GM10266 (cell line): ENCODE data around the gene PARPBP.
A peak's percentile ranks its signal among the peaks of the same experiment; 100 is the strongest.
"Not testable (repeated sequence)": the region's sequence is repeated elsewhere in the genome, so short reads cannot be mapped to it uniquely, and the experiment has no call there.

Experiments used
- DNase-seq: peaks from one replicate; pipeline ENCODE4 v3.0.0; 2012; ENCODE audit errors: extremely low spot score
- CTCF ChIP-seq: IDR thresholded peaks from 2 replicates; pipeline ENCODE4 v1.5.1; 2012; ENCODE audit warnings: mild to moderate bottlenecking, low read depth; ENCODE audit not compliant: control insufficient read depth, insufficient read depth; ENCODE audit errors: missing control alignments

The PARPBP gene

GRCh38 chr12:102144221-102144620, 24.2 kb downstream of the PARPBP start:
- no peak for DNase-seq
- TF ChIP-seq CTCF = no peak

- DNase-seq = not testable (repeated sequence)
These were observed 27.1 kb downstream of the PARPBP start for GRCh38 chr12:102147062-102147587.

- DNase-seq = not testable (repeated sequence)
These were observed 35.2 kb downstream of the PARPBP start for GRCh38 chr12:102155206-102155605.

DNA sequence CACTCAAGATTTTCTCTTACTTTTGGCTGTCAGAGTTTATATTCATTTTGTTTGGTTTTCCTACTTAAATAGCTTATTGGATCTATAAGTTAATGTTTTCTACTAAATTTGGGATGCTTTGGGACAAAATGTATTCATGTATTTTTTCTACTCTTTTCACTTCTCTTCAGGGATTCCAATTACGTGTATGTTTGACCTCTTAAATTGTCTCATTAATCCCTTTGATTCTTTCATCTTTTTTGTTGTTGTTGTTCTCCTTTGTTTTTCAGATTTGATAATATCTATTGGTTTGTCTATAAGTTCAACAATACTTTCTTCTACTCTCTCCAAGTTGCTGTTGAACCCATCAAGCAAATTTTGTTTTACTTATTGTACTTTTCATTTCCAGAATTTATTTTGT, 43.4 kb downstream of the PARPBP start:
- DNase-seq = no peak
- TF ChIP-seq CTCF = no peak

- TF ChIP-seq CTCF = no peak
- peak; percentile 20 for DNase-seq
These were observed 48.0 kb downstream of the PARPBP start for GRCh38 chr12:102167821-102168604.

DNA sequence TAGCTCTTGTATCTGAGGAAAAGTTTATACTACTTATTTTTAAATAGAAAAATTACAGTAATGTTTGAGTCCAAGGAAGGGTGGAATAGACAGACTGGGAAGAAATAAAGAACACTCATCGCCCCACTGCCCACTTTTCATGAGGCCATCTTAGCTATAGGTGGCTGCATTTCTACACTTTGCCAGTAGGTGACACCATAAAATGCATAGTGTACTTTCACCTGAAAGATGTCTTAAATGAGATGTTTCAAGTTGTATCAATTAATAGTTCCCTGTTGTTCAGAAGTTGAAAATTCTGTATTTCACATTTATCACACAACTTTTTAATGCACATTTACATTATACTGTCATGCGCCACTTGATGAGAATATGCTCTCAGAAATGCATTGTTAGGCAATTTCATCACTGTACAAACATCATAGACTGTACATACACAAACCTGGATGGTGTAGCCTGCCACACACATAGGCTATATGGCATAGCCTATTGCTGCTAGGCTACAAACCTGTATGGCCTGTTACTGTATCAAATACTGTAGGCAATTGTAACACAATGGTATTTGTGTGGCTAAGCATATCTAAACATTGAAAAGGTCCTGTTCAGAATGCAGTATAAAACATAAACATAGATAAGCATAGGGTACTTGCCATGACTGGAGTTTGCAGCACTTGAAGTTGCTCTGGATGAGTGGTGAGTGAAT, 50.1 kb downstream of the PARPBP start:
- peak; percentile 77 for TF ChIP-seq CTCF
- peak; percentile 15 for DNase-seq

DNA sequence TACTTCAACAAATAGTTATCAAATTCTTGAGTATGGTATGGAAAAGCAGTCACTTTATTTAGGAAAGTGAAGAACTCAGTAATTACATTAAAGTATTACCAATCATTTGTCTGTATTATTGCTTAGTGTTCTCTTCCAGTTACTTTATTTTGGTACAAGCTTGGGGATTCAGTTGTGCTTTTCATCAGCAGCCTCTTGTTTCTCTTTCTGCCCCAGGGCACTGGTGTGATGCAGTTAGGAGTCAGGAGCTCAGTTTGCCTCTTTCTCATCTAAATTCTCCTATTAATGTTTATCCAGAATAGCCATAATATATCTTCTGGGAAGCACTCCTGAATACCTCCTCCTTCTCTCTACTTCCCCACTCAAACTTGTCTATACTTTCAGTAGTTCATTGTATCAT, 52.0 kb downstream of the PARPBP start:
- no peak for TF ChIP-seq CTCF
- no peak for DNase-seq

GRCh38 chr12:102172436-102172835, 52.5 kb downstream of the PARPBP start:
- DNase-seq = no peak
- no peak for TF ChIP-seq CTCF
